GM12874 (cell line): Measurements from ENCODE around the gene ARHGAP25.

Experiments
- TF ChIP-seq, protein P1 (sequence below): IDR thresholded peaks from 2 replicates; pipeline ENCODE4 v1.5.1; 2011; ENCODE audit warnings: low read depth, mild to moderate bottlenecking, control low read depth, low read length, moderate library complexity; ENCODE audit not compliant: insufficient read depth

The ARHGAP25 gene

DNA sequence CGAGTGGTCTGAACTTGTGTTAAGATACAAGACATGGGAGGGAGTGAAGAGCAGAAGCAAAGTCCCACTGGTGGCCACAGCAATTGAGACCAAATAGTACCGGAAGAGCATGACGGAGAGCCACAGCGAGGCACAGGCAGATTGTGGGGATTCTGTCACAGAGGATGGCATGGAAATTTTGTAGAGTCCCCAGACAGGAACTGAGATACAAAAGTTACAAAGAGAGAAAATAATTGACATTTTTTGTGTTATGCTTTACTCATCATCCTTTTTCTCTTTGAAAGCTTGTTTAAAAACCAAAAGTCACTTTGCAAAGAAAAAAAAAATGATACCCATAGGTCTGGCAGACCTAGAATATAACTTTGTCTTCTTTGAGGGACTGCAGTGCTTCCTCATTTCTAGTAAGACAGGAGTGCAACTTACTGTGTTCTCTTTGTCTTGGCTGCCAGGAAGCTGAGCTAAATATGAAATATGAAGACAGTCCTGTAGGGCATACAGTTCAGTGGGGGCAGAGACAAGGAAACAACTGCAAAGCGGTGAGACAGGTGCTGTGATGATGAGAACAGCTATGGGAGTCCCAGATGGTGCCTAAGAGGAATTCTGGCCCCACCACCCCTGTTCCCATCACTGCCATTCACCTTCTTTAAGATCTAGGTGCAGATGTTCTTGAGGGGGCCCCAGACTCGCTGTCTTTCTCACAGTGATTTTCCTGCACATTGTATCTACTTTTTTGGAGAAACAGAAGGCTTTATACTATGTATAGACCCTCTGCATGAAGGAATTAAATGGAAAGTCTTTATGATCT lies 5.2 kb downstream of the ARHGAP25 start:
- TF ChIP-seq, protein P1, sequence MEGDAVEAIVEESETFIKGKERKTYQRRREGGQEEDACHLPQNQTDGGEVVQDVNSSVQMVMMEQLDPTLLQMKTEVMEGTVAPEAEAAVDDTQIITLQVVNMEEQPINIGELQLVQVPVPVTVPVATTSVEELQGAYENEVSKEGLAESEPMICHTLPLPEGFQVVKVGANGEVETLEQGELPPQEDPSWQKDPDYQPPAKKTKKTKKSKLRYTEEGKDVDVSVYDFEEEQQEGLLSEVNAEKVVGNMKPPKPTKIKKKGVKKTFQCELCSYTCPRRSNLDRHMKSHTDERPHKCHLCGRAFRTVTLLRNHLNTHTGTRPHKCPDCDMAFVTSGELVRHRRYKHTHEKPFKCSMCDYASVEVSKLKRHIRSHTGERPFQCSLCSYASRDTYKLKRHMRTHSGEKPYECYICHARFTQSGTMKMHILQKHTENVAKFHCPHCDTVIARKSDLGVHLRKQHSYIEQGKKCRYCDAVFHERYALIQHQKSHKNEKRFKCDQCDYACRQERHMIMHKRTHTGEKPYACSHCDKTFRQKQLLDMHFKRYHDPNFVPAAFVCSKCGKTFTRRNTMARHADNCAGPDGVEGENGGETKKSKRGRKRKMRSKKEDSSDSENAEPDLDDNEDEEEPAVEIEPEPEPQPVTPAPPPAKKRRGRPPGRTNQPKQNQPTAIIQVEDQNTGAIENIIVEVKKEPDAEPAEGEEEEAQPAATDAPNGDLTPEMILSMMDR = no peak

DNA sequence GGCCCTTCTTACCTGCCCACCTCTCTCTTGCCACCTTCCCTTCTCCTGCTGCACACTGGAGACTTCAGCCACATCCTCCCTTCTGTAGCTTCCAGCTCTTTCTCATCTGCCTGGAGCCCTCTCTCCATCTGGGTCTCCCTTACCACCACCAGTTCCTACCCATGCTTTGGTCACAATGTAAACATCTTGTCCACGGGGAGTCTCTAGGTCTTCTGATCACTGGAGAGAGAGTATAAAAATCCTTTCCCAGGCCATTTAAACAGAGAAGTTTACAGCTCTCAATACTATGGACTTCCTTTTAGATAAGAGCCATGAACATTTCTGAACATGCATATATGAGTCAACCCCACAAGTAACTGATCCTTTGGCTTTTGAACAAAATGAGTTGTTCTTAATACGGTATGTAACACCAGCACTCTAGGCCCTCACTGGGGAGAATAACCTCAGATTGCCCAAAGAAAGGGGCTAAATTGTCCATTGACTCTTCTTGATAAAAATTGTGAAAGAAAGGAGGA lies 5.8 kb downstream of the ARHGAP25 start:
- TF ChIP-seq, protein P1 = no peak

DNA sequence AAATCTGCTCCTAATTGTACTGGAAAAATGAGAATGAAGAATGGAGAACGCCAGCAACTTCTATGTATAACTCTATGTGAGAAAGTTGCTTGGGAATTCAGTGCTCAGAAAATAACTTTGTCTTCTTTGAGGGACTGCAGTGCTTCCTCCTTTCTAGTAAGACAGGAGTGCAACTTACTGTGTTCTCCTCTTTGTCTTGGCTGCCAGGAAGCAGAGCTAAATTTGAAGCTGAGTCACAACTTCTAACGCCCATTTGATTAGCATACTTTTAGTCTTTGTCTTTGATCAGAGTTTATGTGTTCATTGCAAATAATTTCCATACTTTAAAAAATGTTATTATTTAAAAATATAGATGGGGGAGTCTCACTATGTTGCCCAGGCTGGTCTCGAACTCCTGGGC lies 6.6 kb downstream of the ARHGAP25 start:
- TF ChIP-seq, protein P1 = no peak

DNA sequence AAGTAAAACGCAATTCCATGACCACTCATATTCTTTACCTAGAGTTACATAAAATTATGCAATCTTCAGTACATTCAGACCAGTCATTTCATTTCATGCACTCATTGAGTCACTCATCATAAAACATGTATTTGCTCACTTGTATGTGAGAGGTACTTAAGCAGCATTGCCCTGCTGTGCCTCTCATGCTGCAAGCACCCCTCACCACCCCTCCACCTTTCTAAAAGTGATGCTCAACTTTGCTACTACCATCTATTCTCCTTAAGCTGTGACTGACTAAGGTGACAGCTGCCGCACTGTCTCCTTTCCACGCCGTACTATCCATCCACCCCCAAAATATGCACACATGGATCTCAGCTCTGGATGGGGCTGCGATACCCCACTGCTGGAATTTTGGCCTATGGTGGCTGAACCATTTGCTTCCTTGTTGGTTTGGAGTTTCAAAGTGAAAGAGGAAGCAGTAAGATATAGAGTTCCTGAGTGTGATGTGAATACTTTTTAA lies 7.2 kb downstream of the ARHGAP25 start:
- TF ChIP-seq, protein P1 = no peak

DNA sequence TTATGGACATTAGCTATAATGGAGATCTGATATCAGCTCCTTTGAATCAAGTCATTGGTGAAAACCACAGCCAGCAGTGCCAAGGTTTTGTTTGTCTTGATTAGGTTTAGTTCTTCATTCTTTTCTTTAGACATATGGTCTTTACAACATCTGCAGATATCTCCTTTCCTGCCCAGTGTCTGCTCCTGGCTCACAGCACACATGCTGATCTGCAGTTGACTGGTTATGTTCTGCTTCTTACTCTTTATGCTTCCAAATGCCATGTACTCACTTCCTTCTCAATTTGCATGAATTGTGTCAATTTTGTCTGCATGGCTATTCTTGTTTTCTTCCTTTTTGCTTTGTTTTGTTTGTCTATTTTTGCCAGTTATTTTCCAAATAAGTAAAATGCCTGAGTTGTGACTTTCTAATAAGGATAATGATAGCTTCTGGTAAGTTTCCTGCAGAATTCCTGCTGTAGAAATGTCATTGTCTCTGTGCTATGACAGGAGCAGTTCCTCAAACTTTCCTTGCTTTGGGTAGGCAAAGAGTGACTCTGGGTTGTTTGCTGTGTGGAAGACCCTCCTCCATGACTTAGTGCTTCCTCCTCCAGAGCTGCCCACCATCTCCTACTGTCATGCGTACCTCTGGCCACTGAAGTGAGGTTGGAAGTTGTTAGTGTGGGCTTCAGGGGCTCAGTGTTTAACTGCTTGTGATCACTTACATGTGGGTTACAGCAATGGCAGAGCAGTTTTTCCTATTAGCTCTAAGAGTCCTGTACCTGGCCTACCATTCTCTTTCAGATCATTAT lies 8.2 kb downstream of the ARHGAP25 start:
- TF ChIP-seq, protein P1 = no peak

DNA sequence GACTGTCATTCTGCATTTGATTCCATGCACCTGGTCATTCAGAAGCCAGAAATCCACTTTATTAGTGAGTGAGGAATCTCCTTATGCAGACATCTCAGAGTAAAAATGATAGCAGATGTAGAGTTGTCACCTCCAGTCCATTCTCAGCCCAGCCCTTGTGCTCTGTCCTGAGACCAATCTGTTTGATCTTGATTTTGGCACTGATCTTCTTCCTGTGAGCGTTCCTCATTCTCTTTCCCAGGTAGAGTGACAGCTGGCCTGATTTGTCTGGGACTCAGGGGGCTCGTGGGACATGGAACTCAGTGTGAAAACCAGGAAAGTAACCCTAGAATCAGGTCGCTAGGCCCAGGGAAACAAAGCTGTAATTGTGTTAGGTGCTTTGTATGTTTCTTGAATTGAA lies 8.9 kb downstream of the ARHGAP25 start:
- TF ChIP-seq, protein P1 = no peak

DNA sequence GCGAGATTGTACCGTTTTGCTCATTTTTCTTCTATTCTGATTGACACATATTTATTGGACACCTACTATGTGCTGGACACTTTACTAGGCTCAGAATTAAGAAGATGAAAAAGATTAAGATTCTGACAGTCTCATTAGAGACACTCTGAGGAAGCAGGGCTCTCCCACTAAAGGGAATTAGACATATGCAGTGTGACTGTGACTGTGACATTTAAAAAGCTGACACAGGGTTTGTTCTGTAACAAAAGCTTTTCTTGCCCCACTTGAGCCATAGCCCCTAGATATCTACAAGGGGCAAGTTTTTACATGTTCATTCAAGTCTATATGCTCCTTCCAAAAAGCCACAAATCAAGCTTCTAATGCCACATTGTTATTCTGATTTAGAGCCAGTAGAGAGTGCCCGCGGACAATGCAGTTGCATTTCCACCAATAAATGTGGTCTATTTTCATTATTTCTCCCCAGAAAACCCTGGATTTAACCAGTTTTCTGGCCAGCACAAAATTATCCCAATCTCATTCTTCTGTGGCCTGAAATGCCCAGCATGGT lies 9.8 kb downstream of the ARHGAP25 start:
- TF ChIP-seq, protein P1 = no peak
